Neural progenitor cell (in vitro differentiated cells): Measurements from ENCODE around the gene OBP2B.

ENCODE experiments used
- EZH2 ChIP-seq: fragments of 200-600 bp; sonication (generic); IDR thresholded peaks from 2 replicates; pipeline ENCODE4 v1.6.1; 2017; ENCODE audit warnings: antibody characterized with exemption, mild to moderate bottlenecking, moderate library complexity
- EZH2phosphoT487 ChIP-seq: fragments of 200-600 bp; sonication (generic); IDR thresholded peaks from 2 replicates; pipeline ENCODE4 v1.6.1; 2017; ENCODE audit warnings: antibody characterized with exemption
- TF ChIP-seq, protein P1 (sequence below): fragments of 200-600 bp; sonication (generic); IDR thresholded peaks from 2 replicates; pipeline ENCODE4 v1.5.1; 2017; ENCODE audit warnings: antibody characterized with exemption, mild to moderate bottlenecking

GRCh38 chr9:133186736-133187135, 22.3 kb downstream of the OBP2B start:
- TF ChIP-seq, protein P1, sequence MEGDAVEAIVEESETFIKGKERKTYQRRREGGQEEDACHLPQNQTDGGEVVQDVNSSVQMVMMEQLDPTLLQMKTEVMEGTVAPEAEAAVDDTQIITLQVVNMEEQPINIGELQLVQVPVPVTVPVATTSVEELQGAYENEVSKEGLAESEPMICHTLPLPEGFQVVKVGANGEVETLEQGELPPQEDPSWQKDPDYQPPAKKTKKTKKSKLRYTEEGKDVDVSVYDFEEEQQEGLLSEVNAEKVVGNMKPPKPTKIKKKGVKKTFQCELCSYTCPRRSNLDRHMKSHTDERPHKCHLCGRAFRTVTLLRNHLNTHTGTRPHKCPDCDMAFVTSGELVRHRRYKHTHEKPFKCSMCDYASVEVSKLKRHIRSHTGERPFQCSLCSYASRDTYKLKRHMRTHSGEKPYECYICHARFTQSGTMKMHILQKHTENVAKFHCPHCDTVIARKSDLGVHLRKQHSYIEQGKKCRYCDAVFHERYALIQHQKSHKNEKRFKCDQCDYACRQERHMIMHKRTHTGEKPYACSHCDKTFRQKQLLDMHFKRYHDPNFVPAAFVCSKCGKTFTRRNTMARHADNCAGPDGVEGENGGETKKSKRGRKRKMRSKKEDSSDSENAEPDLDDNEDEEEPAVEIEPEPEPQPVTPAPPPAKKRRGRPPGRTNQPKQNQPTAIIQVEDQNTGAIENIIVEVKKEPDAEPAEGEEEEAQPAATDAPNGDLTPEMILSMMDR, result no peak
- TF ChIP-seq EZH2 (no peak), EZH2phosphoT487 (no peak)
